Spleen (tissue), 11 donors: ENCODE results near the gene CACNA1H. TPM values are rescaled to one million over a fixed set of nuclear protein-coding genes. Genes with fewer than 3 reads are reported as not detected.
"Not testable (repeated sequence)": the region's sequence is repeated elsewhere in the genome, so short reads cannot be mapped to it uniquely, and the experiment has no call there.

Experiments
- DNase-seq: peaks from one replicate; pipeline ENCODE4 v3.0.0-alpha.2; 2020
- H3K27ac ChIP-seq, 8 donors: fragments of 200-600 bp; sonication (generic) in 7 of 8; 1 replicate in 4 of 8; 2 replicates in 4 of 8; pipeline versions ENCODE4 v1.5.0 to v1.8.0; 2016 to 2021; ENCODE audit warnings: inconsistent platforms in 4 of 8, mild to moderate bottlenecking in 4 of 8, moderate library complexity in 1 of 8
- H3K27me3 ChIP-seq, 7 donors: fragments of 200-600 bp; sonication (generic) in 6 of 7; replicated peaks in 1 of 7; 1 replicate in 4 of 7; 2 replicates in 3 of 7; pipeline versions ENCODE4 v1.5.0 to v1.8.0; 2016 to 2021; ENCODE audit warnings: inconsistent platforms in 3 of 7, mild to moderate bottlenecking in 1 of 7
- H3K36me3 ChIP-seq, 6 donors: fragments of 200-600 bp; sonication (generic) in 5 of 6; 1 replicate in 4 of 6; 2 replicates in 2 of 6; pipeline versions ENCODE4 v1.5.0 to v1.8.0; 2016 to 2021; ENCODE audit warnings: inconsistent platforms in 2 of 6
- H3K4me1 ChIP-seq, 6 donors: fragments of 200-600 bp; sonication (generic) in 5 of 6; 1 replicate in 3 of 6; 2 replicates in 3 of 6; pipeline versions ENCODE4 v1.5.0 to v1.8.0; 2016 to 2021; ENCODE audit warnings: inconsistent platforms in 3 of 6
- H3K4me3 ChIP-seq, 8 donors: fragments of 200-600 bp; sonication (generic) in 7 of 8; 1 replicate in 4 of 8; 2 replicates in 4 of 8; pipeline versions ENCODE4 v1.5.0 to v1.8.0; 2016 to 2021; ENCODE audit warnings: inconsistent platforms in 4 of 8, mild to moderate bottlenecking in 4 of 8, moderate library complexity in 2 of 8
- H3K9me3 ChIP-seq, 8 donors: fragments of 200-600 bp; sonication (generic) in 7 of 8; 1 replicate in 4 of 8; 2 replicates in 4 of 8; pipeline versions ENCODE4 v1.5.0 to v1.8.0; 2016 to 2021; ENCODE audit warnings: inconsistent platforms in 4 of 8
- POLR2A ChIP-seq, 3 donors: fragments of 450-650 bp; IDR thresholded peaks; one replicate each; pipeline ENCODE4 v1.5.1; 2017; ENCODE audit warnings: antibody characterized with exemption in 3 of 3, mild to moderate bottlenecking in 1 of 3
- POLR2AphosphoS5 ChIP-seq, 3 donors: sonication (generic); formaldehyde crosslinking; IDR thresholded peaks; one replicate each; pipeline ENCODE4 v1.5.1; 2017; ENCODE audit warnings: antibody characterized with exemption in 3 of 3
- WGBS, 5 donors: extraction: QIAGEN DNeasy Blood & Tissue Kit in 3 of 5; methylation state at CpG; one replicate each; pipeline versions ENCODE4 v1.1.5 to v1.1.7; 2013 to 2018; 5-methylcytosine and 5-hydroxymethylcytosine counted together
- intact Hi-C: fragments of 100-400 bp; cut with DNase I; formaldehyde crosslinking; loops from one replicate; pipeline ENCODE4 v1.15.0; 2023; ENCODE audit warnings: low total_unique reads
- polyA plus RNA-seq, 3 donors: library from polyadenylated mRNA; stranded (reverse); fragments of 200-250 nt; gene quantifications; one replicate each; pipeline ENCODE4 v1.2.1, GENCODE V29; 2013
- total RNA-seq, 7 donors: library from RNA; depleted of rRNA in 3 of 7; stranded (reverse); fragments of >200 nt in 3 of 7; fragmentation: NEBNext Ultra II Directional in 4 of 7; extraction: Animal tissue kit (Norgen Biotek cat#: 25700) in 4 of 7; gene quantifications; one replicate each; pipeline versions ENCODE4 v1.1.0 to v1.2.1, GENCODE V29; 2016 to 2021
- TF ChIP-seq, protein P1 (sequence below), 11 experiments: fragments of 200-600 bp in 7 of 11; fragments of 450-650 bp in 4 of 11; sonication (generic) in 4 of 11; IDR thresholded peaks in 8 of 11; conservative IDR thresholded peaks in 3 of 11; 1 replicate in 7 of 11; 2 replicates in 4 of 11; pipeline versions ENCODE4 v1.4.0 to v1.8.0; 2016 to 2021; ENCODE audit warnings: antibody characterized with exemption in 11 of 11, inconsistent platforms in 4 of 11, mild to moderate bottlenecking in 1 of 11
- donor health status: healthy with polysubstance abuse.
- donor health status: DM: no; HTN: no; CAD: no; lungs with moderate emphysema.
- donor health status: DM: no; HTN: no; CAD: no.
- donor health status: Bipolar disorder and iron deficiency.
- donor health status: healthy.
- donor health status: DM: no; HTN: no; CAD: no.
- donor health status: DM: yes; HTN: yes; CAD: no.

CACNA1H gene
- total and polyA plus RNA-seq, 10 donors, result 0.33 to 2.1 (median 0.70) TPM

DNA sequence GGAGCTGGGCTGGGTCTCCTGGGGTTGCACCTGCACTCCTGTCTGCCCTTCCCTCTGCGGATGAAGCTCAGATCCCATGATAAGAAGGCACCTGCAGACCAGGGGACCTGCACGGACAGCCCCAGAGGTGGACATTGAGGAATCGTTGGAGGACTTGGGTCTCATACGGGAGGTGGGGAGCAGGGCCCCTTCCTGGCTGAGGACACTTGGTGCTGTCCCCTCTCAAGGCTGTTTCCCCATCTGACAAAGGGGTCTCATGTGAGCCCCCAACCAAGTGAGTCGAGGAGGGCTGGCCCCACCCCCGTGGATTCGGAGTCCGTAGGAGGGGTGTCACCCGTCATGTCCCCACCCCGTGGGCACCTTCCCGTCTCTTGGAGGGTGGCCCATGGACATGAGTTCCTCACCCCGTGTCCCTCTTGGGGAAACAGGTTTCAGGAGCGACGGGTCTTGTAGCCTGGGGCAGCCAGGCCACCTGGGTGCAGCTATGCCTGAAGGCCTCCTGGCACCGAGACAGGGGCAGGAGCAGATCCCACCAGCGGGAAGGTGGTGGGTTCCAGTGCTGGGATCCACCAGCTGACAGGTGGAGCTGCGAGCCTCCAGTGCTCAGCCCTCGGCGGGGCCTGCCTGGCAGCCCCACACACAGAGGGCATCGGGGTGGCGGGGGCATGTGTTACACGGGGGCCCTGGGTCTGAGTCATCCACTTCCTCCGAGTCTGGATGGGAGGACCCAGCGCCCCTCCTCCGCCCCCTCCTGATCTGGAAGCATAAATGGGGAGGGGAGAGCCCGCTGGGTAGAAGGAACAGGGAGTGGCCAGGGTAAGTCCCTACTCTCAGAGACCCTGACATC, 102.6 kb downstream of the CACNA1H start, which contains the start of gene TPSD1:
TSS of gene TPSD1 (plus strand) at position 794 of the 847 bp plus-strand sequence. CDS start 212 bp downstream, outside the sequence.
- not testable (repeated sequence) for H3K4me3 ChIP-seq

DNA sequence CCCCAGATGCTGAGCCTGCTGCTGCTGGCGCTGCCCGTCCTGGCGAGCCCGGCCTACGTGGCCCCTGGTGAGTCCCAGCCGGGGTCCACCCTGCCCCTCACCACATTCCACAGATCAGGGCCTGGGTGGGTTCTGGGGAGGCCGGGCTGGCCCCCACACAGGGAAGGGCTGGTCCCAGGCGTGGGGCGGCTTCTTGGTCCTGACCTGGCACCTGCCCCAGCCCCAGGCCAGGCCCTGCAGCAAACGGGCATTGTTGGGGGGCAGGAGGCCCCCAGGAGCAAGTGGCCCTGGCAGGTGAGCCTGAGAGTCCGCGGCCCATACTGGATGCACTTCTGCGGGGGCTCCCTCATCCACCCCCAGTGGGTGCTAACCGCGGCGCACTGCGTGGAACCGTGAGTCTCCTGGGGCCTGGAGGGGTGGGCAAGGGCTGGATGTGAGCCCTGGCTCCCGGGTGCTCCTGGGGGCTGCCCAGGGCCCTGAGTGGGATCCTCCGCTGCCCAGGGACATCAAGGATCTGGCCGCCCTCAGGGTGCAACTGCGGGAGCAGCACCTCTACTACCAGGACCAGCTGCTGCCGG, 103.5 kb downstream of the CACNA1H start:
- H3K4me3 ChIP-seq, H3K36me3 ChIP-seq, H3K27ac ChIP-seq, intact Hi-C loops, H3K9me3 ChIP-seq: not testable (repeated sequence)
- H3K27me3 ChIP-seq, result peaks cover 0 to 62% (median 35%) of the 10 kb centered on the region in 7 donors
- 78 to 88% (median 83%) methylated on average over 4 to 23 of the region's 23 CpGs for WGBS, 5 donors
- DNase-seq, result peak; percentile 66
- H3K4me1 ChIP-seq, result peaks cover 0 to 17% (median 9%) of the 10 kb centered on the region in 6 donors

More for the DNA sequence above, 102.6 kb downstream of the CACNA1H start, which contains the start of gene TPSD1:
- H3K9me3 ChIP-seq, H3K27ac ChIP-seq, H3K36me3 ChIP-seq, intact Hi-C loops: not testable (repeated sequence)
- WGBS, 5 donors, result 54 to 78% (median 62%) methylated on average over 11 to 26 of the region's 26 CpGs
- peak; percentile 70 for DNase-seq
- peaks cover 0 to 53% (median 28%) of the 10 kb centered on the region in 7 donors for H3K27me3 ChIP-seq
- peaks cover 0 to 11% (median 6%) of the 10 kb centered on the region in 6 donors for H3K4me1 ChIP-seq

DNA sequence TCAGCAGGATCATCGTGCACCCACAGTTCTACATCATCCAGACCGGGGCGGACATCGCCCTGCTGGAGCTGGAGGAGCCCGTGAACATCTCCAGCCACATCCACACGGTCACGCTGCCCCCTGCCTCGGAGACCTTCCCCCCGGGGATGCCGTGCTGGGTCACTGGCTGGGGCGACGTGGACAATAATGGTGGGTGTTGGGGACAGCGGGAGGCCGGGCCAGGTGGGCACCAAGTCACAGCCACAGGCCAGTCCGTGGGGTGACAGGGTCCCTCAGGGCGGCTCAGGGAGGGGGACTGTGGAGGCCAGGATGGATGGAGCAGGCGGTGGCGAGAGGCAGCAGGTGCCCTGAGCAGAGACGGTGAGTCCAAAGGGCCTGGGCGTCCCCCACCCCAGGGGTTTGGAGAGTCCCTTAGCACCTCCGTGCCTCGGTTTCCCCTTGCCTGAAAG, 104.0 kb downstream of the CACNA1H start:
- Histone ChIP-seq H3K27me3 (peaks cover 0 to 67% (median 40%) of the 10 kb centered on the region in 7 donors), H3K27ac (no peak overlapping the region), H3K36me3 (no peaks in the 10 kb centered on the region), H3K4me3 (no peak overlapping the region), H3K4me1 (peaks cover 0 to 20% (median 9%) of the 10 kb centered on the region in 6 donors), H3K9me3 (no peaks in the 10 kb centered on the region)
- DNase-seq, result no peak
- 65 to 86% (median 82%) methylated on average over 11 to 22 of the region's 22 CpGs for WGBS, 5 donors
- TF ChIP-seq POLR2AphosphoS5 (IDR thresholded peaks at IDR 0.05) (no peak), POLR2A (IDR thresholded peaks at IDR 0.05) (no peak)
- TF ChIP-seq, protein P1, sequence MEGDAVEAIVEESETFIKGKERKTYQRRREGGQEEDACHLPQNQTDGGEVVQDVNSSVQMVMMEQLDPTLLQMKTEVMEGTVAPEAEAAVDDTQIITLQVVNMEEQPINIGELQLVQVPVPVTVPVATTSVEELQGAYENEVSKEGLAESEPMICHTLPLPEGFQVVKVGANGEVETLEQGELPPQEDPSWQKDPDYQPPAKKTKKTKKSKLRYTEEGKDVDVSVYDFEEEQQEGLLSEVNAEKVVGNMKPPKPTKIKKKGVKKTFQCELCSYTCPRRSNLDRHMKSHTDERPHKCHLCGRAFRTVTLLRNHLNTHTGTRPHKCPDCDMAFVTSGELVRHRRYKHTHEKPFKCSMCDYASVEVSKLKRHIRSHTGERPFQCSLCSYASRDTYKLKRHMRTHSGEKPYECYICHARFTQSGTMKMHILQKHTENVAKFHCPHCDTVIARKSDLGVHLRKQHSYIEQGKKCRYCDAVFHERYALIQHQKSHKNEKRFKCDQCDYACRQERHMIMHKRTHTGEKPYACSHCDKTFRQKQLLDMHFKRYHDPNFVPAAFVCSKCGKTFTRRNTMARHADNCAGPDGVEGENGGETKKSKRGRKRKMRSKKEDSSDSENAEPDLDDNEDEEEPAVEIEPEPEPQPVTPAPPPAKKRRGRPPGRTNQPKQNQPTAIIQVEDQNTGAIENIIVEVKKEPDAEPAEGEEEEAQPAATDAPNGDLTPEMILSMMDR (IDR thresholded peaks at IDR 0.05 in 8 of 11, conservative IDR thresholded peaks at IDR 0.05 in 3 of 11), result no peak
- intact Hi-C loops, result no loop called here

GRCh38 chr16:1257561-1258224, 104.8 kb downstream of the CACNA1H start:
- DNase-seq, result peak; percentile 71
- Histone ChIP-seq H3K4me1 (peaks cover 0 to 20% (median 9%) of the 10 kb centered on the region in 6 donors), H3K27ac (no peak overlapping the region), H3K27me3 (peaks cover 0 to 75% (median 48%) of the 10 kb centered on the region in 7 donors), H3K4me3 (no peak overlapping the region), H3K36me3 (no peaks in the 10 kb centered on the region), H3K9me3 (no peaks in the 10 kb centered on the region)
- intact Hi-C loops, result no loop called here
- TF ChIP-seq POLR2A (IDR thresholded peaks at IDR 0.05) (no peak), POLR2AphosphoS5 (IDR thresholded peaks at IDR 0.05) (no peak)
- TF ChIP-seq, protein P1 (IDR thresholded peaks at IDR 0.05 in 8 of 11, conservative IDR thresholded peaks at IDR 0.05 in 3 of 11), result no peak
- WGBS, 5 donors, result 77 to 83% (median 81%) methylated on average over 23 to 34 of the region's 34 CpGs
